GM21576 (cell line): ENCODE measurements around the gene EXOC3.
"Not testable (repeated sequence)": the region's sequence is repeated elsewhere in the genome, so short reads cannot be mapped to it uniquely, and the experiment has no call there.

Experiments
- ATAC-seq: cut with Tn5 transposase; IDR thresholded peaks from one replicate; pipeline ENCODE4 v1.9.1; 2021; ENCODE audit warnings: mild to moderate bottlenecking, moderate library complexity; ENCODE audit not compliant: unreplicated experiment

EXOC3 gene

GRCh38 chr5:472076-472655 is 29.2 kb downstream of the EXOC3 start:
- peak; percentile 24 for ATAC-seq

GRCh38 chr5:472656-473550 is 29.9 kb downstream of the EXOC3 start:
- ATAC-seq, result peak; percentile 61

- peak; percentile 21 for ATAC-seq
Observed at GRCh38 chr5:473551-474192, 30.7 kb downstream of the EXOC3 start.

GRCh38 chr5:474232-474839 is 31.4 kb downstream of the EXOC3 start:
- ATAC-seq, result not testable (repeated sequence)

GRCh38 chr5:474840-475661 is 32.1 kb downstream of the EXOC3 start:
- ATAC-seq, result no peak

- ATAC-seq, result no peak
Observed at GRCh38 chr5:475704-476101, 32.7 kb downstream of the EXOC3 start.

GRCh38 chr5:476102-476813 is 33.3 kb downstream of the EXOC3 start:
- no peak for ATAC-seq

- no peak for ATAC-seq
Observed at GRCh38 chr5:476814-477175, 33.8 kb downstream of the EXOC3 start.

GRCh38 chr5:477247-477646 is 34.3 kb downstream of the EXOC3 start:
- no peak for ATAC-seq

GRCh38 chr5:477871-478270 is 34.9 kb downstream of the EXOC3 start:
- no peak for ATAC-seq

GRCh38 chr5:478369-478981 is 35.5 kb downstream of the EXOC3 start:
- no peak for ATAC-seq

- no peak for ATAC-seq
Observed at GRCh38 chr5:478982-479535, 36.1 kb downstream of the EXOC3 start.

- no peak for ATAC-seq
Observed at GRCh38 chr5:479566-480319, 36.8 kb downstream of the EXOC3 start.

- no peak for ATAC-seq
Observed at GRCh38 chr5:481347-481746, 38.4 kb downstream of the EXOC3 start.

GRCh38 chr5:482021-482420 is 39.0 kb downstream of the EXOC3 start:
- no peak for ATAC-seq

GRCh38 chr5:482506-482905 is 39.5 kb downstream of the EXOC3 start:
- no peak for ATAC-seq

- no peak for ATAC-seq
Observed at GRCh38 chr5:483011-483410, 40.0 kb downstream of the EXOC3 start.

- ATAC-seq, result no peak
Observed at GRCh38 chr5:483434-484140, 40.6 kb downstream of the EXOC3 start.
